GM13977 (cell line): Measurements from ENCODE around the gene ACSM2A.
"Not testable (repeated sequence)": the region's sequence is repeated elsewhere in the genome, so short reads cannot be mapped to it uniquely, and the experiment has no call there.

Experiments used
- DNase-seq: peaks from one replicate; pipeline ENCODE4 v3.0.0; 2012; ENCODE audit warnings: low spot score
- in situ Hi-C: fragments of 300-500 bp; cut with MboI; formaldehyde crosslinking; loops from one replicate; pipeline ENCODE4 v1.12.0; 2022; ENCODE audit warnings: low sequenced_read_pairs, low pct_unique_long_range_greater_than_20kb, mixed read lengths, inconsistent platforms; ENCODE audit not compliant: unreplicated experiment
- TF ChIP-seq, protein P1 (sequence below): IDR thresholded peaks from 2 replicates; pipeline ENCODE4 v1.5.1; 2012; ENCODE audit warnings: mild to moderate bottlenecking, control low read depth; ENCODE audit not compliant: insufficient read depth; ENCODE audit errors: extremely low read depth, missing control alignments

The ACSM2A gene

DNA sequence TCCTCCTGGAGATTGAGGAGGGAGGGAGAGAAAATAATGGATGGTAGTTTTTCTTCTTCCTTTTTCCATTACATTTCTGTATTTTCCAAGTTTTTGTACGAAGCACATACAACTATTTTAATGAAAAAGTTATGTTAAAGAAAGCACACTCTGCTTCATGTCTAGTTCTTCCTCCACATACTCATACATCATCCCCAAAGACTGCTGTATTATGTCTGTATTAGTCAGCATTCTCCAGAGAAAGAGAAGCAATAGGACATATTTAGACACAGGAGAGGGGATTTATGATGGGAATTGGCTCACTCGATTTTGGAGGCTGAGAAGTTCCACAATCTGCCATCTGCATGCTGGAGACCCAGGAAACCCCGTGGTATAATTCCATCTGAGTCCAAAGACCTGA lies 10.1 kb upstream of the ACSM2A start:
- TF ChIP-seq, protein P1, sequence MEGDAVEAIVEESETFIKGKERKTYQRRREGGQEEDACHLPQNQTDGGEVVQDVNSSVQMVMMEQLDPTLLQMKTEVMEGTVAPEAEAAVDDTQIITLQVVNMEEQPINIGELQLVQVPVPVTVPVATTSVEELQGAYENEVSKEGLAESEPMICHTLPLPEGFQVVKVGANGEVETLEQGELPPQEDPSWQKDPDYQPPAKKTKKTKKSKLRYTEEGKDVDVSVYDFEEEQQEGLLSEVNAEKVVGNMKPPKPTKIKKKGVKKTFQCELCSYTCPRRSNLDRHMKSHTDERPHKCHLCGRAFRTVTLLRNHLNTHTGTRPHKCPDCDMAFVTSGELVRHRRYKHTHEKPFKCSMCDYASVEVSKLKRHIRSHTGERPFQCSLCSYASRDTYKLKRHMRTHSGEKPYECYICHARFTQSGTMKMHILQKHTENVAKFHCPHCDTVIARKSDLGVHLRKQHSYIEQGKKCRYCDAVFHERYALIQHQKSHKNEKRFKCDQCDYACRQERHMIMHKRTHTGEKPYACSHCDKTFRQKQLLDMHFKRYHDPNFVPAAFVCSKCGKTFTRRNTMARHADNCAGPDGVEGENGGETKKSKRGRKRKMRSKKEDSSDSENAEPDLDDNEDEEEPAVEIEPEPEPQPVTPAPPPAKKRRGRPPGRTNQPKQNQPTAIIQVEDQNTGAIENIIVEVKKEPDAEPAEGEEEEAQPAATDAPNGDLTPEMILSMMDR, result no peak
- in situ Hi-C loops, result no loop called here
- no peak for DNase-seq

DNA sequence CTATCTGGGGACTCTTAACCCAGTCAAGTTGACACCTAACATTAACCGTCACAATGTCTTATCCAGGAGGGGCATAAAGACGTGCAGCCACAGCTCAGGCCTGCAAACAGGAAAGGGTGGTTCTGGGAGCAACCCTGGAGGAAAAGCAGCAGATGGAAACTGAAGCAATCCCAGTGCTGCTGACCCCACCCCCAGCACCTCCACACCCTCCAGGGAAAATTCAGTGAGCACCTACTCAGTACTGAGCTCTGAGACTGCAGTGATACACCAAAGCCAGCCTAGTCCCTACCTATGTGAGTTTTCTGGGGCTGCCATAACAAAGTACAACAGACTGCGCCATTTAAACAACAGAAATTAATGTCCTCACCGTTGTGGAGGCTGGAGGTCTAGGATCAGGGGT lies 9.5 kb upstream of the ACSM2A start:
- DNase-seq, in situ Hi-C loops: not testable (repeated sequence)

DNA sequence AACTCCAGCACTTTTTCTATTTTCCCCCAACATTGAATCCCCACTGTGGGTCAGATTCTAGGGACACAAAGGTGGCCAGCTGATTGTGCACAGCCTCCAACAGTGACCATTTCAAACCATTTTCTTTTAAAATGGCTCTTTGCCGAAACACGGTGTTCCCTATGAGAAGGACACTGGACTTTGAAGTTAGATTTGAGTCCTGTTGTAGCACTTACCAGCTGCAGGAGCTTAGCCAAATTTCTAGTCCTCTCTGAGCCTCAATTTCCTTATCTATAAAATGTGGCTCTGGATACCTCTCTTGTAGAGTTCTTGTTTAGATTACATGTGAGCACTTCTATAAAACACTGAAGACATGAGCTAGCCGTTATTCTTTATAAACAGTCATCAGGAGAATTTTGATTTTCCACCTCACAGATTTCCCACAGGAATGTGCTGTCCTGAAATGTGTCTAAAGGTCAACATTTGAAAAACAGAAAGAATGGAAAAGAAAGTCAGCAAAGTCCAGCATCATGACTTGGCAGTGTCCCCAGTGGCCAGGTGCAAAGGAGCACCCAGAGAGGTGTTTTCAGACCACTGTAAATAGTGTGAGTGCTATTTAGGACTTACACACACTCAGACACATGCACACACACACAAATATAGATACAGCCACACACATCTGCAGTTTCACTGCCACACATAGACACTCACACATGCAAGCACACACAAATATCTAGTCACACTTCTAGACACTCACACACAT lies 4.5 kb upstream of the ACSM2A start:
- in situ Hi-C loops, result not testable (repeated sequence)

DNA sequence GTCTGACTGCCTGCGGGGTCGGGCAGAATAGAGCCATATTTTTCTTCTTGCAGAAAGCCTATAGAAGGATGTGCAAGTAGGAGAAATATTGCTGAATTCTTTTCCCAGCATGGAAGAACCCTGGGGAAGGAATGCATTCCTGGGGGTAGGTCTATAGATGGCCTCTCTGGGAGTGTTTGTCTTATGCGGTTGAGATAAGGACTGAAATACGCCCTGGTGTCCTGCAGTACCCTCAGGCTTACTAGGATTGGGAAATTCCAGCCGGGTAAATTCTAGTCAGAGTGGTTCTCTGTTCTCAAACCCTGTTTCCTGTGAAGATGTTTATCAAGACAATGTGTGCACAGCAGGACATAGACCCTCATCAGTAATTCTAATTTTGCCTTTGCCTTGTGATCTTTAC lies 2.3 kb downstream of the ACSM2A start:
- DNase-seq, in situ Hi-C loops: not testable (repeated sequence)

More for the DNA sequence above, 4.5 kb upstream of the ACSM2A start:
- DNase-seq, result not testable (repeated sequence)

DNA sequence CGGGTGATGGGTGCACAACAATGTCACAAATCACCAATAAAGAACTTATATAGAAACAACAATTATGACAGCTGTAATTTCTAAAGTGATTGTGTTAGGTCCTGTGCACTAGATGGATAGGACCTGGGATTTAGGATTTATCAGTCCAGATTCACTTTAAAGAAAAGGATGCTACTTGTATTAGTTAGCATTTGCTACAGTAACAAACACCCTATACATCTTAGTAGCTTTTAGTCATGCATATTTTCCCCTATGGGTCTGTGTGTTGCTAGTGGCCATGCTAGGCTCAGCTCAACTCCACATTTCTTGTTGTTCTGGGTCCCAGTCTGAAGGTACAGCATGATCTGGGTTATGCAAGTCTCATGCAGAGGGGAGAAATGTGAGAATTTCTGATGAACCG lies 7.9 kb downstream of the ACSM2A start:
- in situ Hi-C loops, DNase-seq: not testable (repeated sequence)

DNA sequence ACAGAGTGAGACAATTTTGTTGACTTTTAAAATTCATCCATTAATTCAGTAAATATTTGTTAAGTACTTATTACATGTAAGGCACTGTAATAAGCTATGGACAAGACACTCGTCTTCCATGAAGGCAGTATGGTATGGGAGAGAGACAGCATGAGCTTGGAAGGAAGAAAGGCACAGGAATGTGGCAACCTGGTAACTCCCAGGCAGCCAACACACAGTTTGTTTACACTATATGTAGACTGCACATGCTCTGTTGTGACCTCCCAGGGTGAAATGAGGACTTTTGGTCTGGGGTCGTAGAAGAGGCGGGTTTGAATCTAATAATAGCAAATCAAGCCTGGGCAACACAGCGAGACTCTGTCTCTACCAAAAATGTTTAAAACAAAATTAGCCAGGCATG lies 9.0 kb downstream of the ACSM2A start:
- DNase-seq, in situ Hi-C loops: not testable (repeated sequence)

DNA sequence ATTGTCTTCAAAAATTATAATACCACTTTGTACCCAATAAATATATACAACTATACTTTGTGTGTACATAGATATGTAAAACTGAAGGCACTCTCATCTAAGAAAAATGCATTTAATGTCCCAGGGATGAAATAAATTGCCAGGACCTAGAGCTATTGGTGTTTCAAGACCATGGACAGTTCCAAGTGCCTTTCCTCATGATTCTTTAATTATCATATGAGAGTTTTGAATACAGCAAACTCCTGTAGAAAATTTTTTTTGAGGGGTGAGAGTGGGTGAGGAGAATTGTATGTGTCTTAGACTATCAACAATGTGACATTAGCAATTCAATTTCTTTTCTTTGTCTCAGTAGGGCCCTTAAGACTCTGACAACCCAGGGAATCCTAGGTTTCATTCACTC lies 17.6 kb downstream of the ACSM2A start:
- in situ Hi-C loops, DNase-seq: not testable (repeated sequence)

DNA sequence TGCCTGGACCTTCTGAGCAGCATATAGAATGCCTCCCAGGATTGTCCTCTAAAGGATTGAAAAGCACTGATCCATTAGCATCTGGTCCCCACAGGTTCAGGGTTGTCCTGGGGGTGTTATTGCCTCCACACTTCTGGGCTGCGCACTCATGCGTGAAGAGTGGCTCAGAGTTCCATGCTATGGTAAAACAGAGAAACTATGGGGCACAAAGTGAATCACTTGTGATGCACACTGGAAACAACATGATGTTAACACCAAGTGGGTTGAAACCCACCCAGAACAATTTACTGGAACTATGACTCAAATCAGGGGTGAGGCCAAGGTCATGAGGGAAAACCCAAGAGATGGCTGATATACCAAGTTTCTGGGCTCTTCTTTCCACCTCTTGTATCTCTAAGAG lies 18.6 kb downstream of the ACSM2A start:
- DNase-seq, in situ Hi-C loops: not testable (repeated sequence)

DNA sequence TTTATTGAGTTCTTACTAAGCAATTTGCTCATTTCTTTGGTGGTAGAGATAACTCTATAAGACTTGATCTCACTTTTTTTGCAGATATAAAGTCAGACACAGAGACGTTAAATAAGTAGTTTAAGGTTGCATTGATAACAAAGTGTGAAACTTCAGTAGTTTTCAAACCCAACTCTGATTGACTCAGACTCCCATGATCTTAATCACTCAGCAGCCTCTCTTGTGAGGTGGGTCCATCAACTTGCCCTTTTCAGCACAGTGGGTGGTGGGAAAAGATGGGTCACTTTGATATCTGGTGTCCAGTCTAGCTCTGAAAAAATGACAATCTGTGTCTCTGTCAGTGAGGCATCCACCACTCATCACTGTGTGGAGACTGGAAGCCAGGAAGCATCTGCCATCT lies 19.4 kb downstream of the ACSM2A start:
- in situ Hi-C loops, DNase-seq: not testable (repeated sequence)

DNA sequence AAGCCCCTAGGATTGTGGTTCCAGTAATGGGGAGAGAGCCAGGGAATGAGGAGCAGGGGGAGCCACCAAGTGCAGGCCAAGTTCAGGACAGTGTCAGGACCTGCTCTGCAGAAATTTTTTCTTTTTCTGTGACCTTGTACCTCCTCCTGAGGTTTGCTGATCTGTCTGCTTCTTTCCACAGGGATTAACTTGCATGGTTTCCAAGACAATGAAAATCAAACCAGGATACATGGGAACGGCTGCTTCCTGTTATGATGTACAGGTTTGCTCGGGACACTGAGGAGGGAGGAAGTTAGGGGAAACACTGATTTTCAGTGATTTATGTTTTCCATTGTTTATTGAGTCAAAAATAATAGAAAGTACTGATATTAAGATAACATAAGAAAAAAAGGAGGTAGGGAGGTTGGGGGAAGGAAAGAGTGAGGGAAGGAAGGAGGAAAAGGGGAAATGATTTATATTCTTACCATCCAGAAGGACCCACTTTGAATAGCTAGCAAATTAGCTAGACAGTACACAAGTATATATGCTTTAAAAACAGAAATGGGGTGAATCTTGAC lies 25.9 kb downstream of the ACSM2A start:
- in situ Hi-C loops, result not testable (repeated sequence)

DNA sequence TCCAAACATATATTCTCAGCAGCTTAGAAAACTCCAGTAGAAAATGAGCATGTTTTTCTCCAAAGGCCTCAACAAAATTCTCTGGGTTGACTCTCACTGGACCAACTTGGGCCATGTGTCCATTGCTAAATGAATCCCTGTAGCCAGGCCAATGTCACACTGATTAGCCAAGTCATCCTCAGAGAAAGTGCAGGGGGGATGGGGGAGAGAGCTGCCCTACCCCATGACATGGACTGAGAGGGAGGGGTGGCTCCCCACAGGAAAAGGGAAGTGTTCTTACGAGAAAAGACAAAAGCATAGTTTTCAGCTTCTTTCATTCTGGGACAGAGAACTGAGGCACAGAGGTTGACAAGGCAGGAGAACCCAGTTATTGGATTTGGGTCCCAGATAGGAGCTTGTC lies 32.7 kb downstream of the ACSM2A start:
- DNase-seq, in situ Hi-C loops: not testable (repeated sequence)

More for the DNA sequence above, 25.9 kb downstream of the ACSM2A start:
- DNase-seq, result not testable (repeated sequence)

DNA sequence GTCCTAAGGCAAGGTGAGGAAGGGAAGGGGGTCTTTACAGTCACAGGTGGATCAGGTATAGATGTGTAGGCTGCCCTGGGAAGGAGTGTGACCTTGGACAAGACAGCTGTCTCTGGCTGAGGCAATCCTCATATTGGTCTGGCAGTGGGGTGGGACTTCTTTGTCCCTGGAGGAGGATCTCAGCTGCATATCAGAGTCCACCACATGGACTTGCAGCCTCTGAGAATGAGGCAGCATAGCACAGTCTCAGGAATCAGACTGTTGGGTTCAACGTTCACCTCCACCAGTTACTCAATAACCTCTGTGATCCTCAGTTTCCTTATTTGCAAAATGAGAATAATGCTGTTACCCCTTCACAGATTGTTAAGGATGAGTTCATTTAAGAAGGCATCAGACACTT lies 33.4 kb downstream of the ACSM2A start:
- TF ChIP-seq, protein P1, result no peak
- no peak for DNase-seq
- in situ Hi-C loops, result no loop called here
